HAP-1 (cell line): ENCODE data around the gene FAM124A.
A peak's percentile ranks its signal among the peaks of the same experiment; 100 is the strongest.

Experiments used
- DNase-seq, 2 experiments: peaks; one replicate each; pipeline ENCODE4 v3.0.0-alpha.2; 2016 to 2020; ENCODE audit warnings: low spot score in 2 of 2
- H3K27me3 ChIP-seq: fragments of 250-450 bp; sonication (Bioruptor Pico); 2 replicates; pipeline ENCODE4 v1.5.1; 2020; ENCODE audit warnings: low read depth, mild to moderate bottlenecking, moderate library complexity
- H3K36me3 ChIP-seq: fragments of 250-450 bp; sonication (Bioruptor Pico); replicated peaks from 2 replicates; pipeline ENCODE4 v1.5.1; 2020; ENCODE audit warnings: mild to moderate bottlenecking
- H3K4me1 ChIP-seq: fragments of 250-450 bp; sonication (Bioruptor Pico); 2 replicates; pipeline ENCODE4 v1.5.1; 2020; ENCODE audit warnings: mild to moderate bottlenecking
- H3K4me3 ChIP-seq: fragments of 250-450 bp; sonication (Bioruptor Pico); 2 replicates; pipeline ENCODE4 v1.5.1; 2020; ENCODE audit warnings: mild to moderate bottlenecking, moderate library complexity
- H3K9me3 ChIP-seq: fragments of 250-450 bp; sonication (Bioruptor Pico); 2 replicates; pipeline ENCODE4 v1.5.1; 2020; ENCODE audit warnings: mild to moderate bottlenecking, moderate library complexity
- in situ Hi-C: fragments of 300-500 bp; cut with MboI; formaldehyde crosslinking; loops from 3 replicates; pipeline ENCODE4 v1.14.3; 2020; ENCODE audit warnings: low sequenced_read_pairs, inconsistent platforms, mixed read lengths

Gene FAM124A

GRCh38 chr13:51201886-51202285 lies 20.3 kb upstream of the FAM124A start:
- Histone ChIP-seq H3K4me1 (no peaks in the 10 kb centered on the region), H3K36me3 (no peaks in the 10 kb centered on the region), H3K27me3 (no peaks in the 10 kb centered on the region), H3K4me3 (no peak overlapping the region), H3K9me3 (no peaks in the 10 kb centered on the region)
- no peak for DNase-seq
- in situ Hi-C loops: loop anchor here (25.0 kb wide), 1 partner anchor 1265 kb away; the partner anchor contains the start of gene SPRYD7

GRCh38 chr13:51202477-51203046 lies 19.6 kb upstream of the FAM124A start:
- Histone ChIP-seq H3K36me3 (no peaks in the 10 kb centered on the region), H3K27me3 (no peaks in the 10 kb centered on the region), H3K4me3 (no peak overlapping the region), H3K9me3 (no peaks in the 10 kb centered on the region), H3K4me1 (no peaks in the 10 kb centered on the region)
- DNase-seq: no peak
- in situ Hi-C loops: loop anchor here (25.0 kb wide), 1 partner anchor 1265 kb away; the partner anchor contains the start of gene SPRYD7

GRCh38 chr13:51206584-51206983 lies 15.6 kb upstream of the FAM124A start:
- Histone ChIP-seq H3K9me3 (no peaks in the 10 kb centered on the region), H3K36me3 (no peaks in the 10 kb centered on the region), H3K4me3 (no peak overlapping the region), H3K4me1 (no peaks in the 10 kb centered on the region; the same call in none of the 2 replicates), H3K27me3 (no peaks in the 10 kb centered on the region)
- in situ Hi-C loops: loop anchor here (25.0 kb wide), 1 partner anchor 1269 kb away; the partner anchor contains the start of gene SPRYD7
- no peak for DNase-seq

DNA sequence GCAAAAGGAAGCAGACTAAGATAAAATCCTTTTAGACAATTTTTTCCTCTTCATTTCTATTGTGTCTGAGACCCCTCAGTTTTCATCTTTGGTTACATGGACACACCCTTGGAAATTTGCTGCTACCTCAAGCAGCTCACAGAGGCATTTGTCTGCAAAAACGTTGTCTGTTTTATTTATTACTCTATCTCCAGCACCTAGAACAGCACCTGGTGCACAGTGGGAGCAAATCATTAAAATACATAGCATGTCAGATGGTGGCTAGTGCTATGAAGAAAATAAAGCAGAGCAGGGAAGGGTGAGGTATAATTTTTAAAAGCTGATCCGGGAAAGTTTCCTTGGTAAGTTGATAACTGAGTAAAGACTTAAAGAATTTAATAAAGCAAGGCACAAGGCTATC lies 14.3 kb upstream of the FAM124A start:
- peaks cover 8% of the 10 kb centered on the region for H3K4me1 ChIP-seq
- H3K36me3 ChIP-seq: no peaks in the 10 kb centered on the region
- H3K9me3 ChIP-seq: no peaks in the 10 kb centered on the region
- no peak for DNase-seq
- no peaks in the 10 kb centered on the region for H3K27me3 ChIP-seq
- in situ Hi-C loops: loop anchor here (25.0 kb wide), 1 partner anchor 1271 kb away; the partner anchor contains the start of gene SPRYD7
- no peak overlapping the region for H3K4me3 ChIP-seq

DNA sequence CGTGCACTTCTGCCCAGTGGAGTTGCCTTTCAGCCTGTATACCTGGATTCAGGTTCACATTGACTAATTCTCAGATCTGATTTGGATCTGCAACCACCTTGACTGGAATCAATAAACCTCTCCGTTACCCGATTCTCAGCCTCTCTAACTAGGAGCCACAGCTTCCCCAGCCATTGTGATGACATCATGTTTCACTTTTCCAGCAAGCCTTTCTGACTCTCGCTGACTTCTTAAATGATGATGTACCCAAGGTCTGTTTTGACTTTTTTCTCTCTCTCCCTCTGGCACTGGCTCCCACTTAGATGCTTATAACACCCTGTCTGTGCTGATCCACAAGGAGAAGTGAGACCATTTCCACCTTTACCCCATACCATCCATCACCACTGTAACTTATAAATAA lies 13.5 kb upstream of the FAM124A start:
- in situ Hi-C loops: loop anchor here (25.0 kb wide), 1 partner anchor 1271 kb away; the partner anchor contains the start of gene SPRYD7

DNA sequence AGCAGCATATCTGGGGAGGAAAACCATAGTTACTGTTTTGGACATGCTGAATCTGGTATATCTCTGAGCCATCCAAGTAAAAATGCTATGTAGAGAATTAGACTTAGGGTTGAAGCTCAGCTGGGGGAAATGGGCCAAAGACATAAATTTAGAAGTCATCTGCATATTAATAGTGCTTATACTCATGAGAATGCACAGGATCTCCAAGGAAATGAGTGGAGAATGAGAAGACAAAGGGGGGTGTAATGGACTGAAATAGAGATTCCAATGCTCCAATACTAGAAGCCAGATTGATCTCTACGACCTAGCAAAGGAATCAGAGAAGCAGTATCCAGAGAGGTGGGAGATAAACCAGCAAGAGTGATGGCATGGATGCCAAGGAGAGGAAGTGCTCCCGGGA lies 10.3 kb upstream of the FAM124A start:
- H3K27me3 ChIP-seq: no peaks in the 10 kb centered on the region
- no peaks in the 10 kb centered on the region for H3K36me3 ChIP-seq
- peaks cover 8% of the 10 kb centered on the region for H3K4me1 ChIP-seq
- H3K4me3 ChIP-seq: no peak overlapping the region
- in situ Hi-C loops: loop anchor here (25.0 kb wide), 1 partner anchor 1275 kb away; the partner anchor contains the start of gene SPRYD7
- DNase-seq: peak in 1 of 2 experiments; percentile 60
- H3K9me3 ChIP-seq: no peaks in the 10 kb centered on the region

More for the DNA sequence above, 13.5 kb upstream of the FAM124A start:
- no peak for DNase-seq
- no peak overlapping the region for H3K4me3 ChIP-seq
- no peaks in the 10 kb centered on the region for H3K27me3 ChIP-seq
- H3K4me1 ChIP-seq: peaks cover 8% of the 10 kb centered on the region
- no peaks in the 10 kb centered on the region for H3K36me3 ChIP-seq
- no peaks in the 10 kb centered on the region for H3K9me3 ChIP-seq

GRCh38 chr13:51212758-51213157 lies 9.4 kb upstream of the FAM124A start:
- Histone ChIP-seq H3K9me3 (no peaks in the 10 kb centered on the region), H3K4me3 (no peak overlapping the region), H3K27me3 (no peaks in the 10 kb centered on the region), H3K36me3 (no peaks in the 10 kb centered on the region), H3K4me1 (peaks cover 8% of the 10 kb centered on the region)
- in situ Hi-C loops: loop anchor here (25.0 kb wide), 1 partner anchor 1275 kb away; the partner anchor contains the start of gene SPRYD7
- no peak for DNase-seq

DNA sequence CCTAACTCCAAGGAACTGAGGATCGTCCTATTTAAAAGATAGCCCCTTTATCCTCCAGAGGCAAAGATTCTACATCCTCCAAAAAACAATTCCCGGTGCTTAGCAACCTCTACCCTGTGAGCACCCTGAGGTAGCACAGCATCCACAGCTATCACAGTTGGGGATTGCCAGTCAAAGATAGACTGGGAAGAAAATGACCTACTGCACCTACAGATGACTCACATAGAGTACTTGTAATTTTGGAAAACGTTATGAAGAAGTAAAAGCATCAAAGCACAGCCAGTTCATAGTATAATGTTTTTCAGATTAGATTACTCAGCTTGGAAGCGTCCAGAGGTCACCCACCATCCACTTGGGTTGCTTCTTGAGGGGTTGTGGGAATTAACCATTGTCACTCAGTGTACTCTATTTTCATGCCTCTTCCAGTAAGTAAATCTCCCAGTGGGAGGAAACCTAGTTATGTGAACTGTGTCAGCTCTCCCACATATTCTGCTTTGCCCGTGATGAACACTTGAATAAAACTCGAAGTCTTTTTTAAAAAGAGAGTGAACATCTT lies 8.9 kb upstream of the FAM124A start:
- in situ Hi-C loops: loop anchor here (25.0 kb wide), 1 partner anchor 1276 kb away; the partner anchor contains the start of gene SPRYD7
- no peak overlapping the region for H3K4me3 ChIP-seq
- H3K27me3 ChIP-seq: no peaks in the 10 kb centered on the region
- H3K9me3 ChIP-seq: no peaks in the 10 kb centered on the region
- DNase-seq: no peak
- H3K4me1 ChIP-seq: peaks cover 8% of the 10 kb centered on the region
- H3K36me3 ChIP-seq: no peaks in the 10 kb centered on the region

DNA sequence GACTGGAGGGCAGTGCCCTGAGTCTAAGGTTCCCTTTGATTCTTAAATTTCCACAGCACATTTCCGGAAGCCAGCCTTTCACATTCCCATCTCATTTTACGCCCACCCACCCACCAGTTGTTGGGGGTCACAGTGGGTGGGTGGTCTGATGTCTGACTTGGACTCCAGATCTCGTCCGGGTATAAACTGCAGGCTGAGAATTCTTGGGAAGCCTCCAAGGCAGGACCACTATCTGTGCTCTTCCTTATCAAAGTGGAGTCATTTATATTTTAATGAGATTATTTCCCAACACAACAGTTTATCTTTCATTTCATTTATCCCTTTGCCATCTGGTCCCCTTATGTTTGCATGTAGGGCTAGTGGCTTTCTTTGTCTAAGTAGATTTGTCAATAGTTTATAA lies 3.6 kb upstream of the FAM124A start:
- H3K36me3 ChIP-seq: no peaks in the 10 kb centered on the region
- no peak overlapping the region for H3K4me3 ChIP-seq
- no peak for DNase-seq
- H3K4me1 ChIP-seq: peaks cover 5% of the 10 kb centered on the region
- in situ Hi-C loops: loop anchor here (25.0 kb wide), 1 partner anchor 1281 kb away; the partner anchor contains the start of gene SPRYD7
- no peaks in the 10 kb centered on the region for H3K27me3 ChIP-seq
- no peaks in the 10 kb centered on the region for H3K9me3 ChIP-seq

DNA sequence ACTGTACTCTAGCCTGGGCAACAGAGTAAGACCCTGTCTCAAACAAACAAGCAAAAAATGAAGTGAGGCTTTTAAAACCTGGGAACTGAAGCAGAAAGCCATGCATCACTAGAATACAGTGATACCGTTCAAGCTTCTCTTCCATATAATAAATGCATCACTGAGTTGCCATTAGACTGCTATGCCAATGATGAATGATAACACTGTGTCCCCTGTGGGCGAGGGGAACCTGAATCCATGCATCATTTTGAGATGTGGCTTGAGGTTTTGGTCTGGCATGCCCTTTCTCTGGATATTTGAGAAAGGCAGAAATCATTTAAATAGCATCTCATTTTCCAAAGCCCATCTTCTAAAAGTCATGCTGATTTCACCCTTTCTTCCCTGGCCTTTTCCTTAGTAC lies 1.5 kb upstream of the FAM124A start:
- no peaks in the 10 kb centered on the region for H3K9me3 ChIP-seq
- no peaks in the 10 kb centered on the region for H3K27me3 ChIP-seq

GRCh38 chr13:51221108-51221507 lies 1.1 kb upstream of the FAM124A start:
- Histone ChIP-seq H3K4me3 (no peak overlapping the region), H3K9me3 (no peaks in the 10 kb centered on the region), H3K36me3 (peaks cover 12% of the 10 kb centered on the region), H3K27me3 (no peaks in the 10 kb centered on the region), H3K4me1 (peaks cover 18% of the 10 kb centered on the region)
- in situ Hi-C loops: loop anchor here (5.0 to 25.0 kb wide), 2 partner anchors 51 to 1284 kb away; partner anchors contain the start of gene SPRYD7
- DNase-seq: no peak

More for the DNA sequence above, 1.5 kb upstream of the FAM124A start:
- no peak overlapping the region for H3K4me3 ChIP-seq
- peaks cover 18% of the 10 kb centered on the region for H3K4me1 ChIP-seq
- in situ Hi-C loops: loop anchor here (5.0 to 25.0 kb wide), 2 partner anchors 52 to 1283 kb away; partner anchors contain the start of gene SPRYD7
- no peak for DNase-seq
- peaks cover 12% of the 10 kb centered on the region for H3K36me3 ChIP-seq

DNA sequence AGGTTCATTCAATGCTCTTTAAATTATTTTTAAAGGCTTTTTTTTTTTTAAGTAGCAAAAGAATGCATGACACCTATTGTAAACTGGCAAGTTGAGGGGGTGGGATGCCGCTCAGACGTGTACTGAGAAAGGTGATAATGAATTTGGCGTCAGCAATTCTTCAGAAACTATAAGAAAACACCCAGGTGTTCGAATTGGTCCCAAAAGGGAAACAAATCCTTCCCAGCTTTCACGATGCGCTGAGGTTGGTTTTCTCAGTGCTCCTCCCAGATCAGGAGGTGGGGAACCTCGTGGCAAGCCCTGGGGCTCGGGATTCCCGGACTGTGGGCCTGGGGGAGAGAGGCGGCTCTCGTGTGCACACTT lies 543 bp upstream of the FAM124A start:
- H3K27me3 ChIP-seq: no peaks in the 10 kb centered on the region
- peak overlapping the region; percentile 41 for H3K4me3 ChIP-seq
- H3K4me1 ChIP-seq: peaks cover 18% of the 10 kb centered on the region
- no peaks in the 10 kb centered on the region for H3K9me3 ChIP-seq
- in situ Hi-C loops: loop anchor here (5.0 to 25.0 kb wide), 2 partner anchors 51 to 1284 kb away; partner anchors contain the start of gene SPRYD7
- DNase-seq: no peak
- peaks cover 17% of the 10 kb centered on the region for H3K36me3 ChIP-seq

DNA sequence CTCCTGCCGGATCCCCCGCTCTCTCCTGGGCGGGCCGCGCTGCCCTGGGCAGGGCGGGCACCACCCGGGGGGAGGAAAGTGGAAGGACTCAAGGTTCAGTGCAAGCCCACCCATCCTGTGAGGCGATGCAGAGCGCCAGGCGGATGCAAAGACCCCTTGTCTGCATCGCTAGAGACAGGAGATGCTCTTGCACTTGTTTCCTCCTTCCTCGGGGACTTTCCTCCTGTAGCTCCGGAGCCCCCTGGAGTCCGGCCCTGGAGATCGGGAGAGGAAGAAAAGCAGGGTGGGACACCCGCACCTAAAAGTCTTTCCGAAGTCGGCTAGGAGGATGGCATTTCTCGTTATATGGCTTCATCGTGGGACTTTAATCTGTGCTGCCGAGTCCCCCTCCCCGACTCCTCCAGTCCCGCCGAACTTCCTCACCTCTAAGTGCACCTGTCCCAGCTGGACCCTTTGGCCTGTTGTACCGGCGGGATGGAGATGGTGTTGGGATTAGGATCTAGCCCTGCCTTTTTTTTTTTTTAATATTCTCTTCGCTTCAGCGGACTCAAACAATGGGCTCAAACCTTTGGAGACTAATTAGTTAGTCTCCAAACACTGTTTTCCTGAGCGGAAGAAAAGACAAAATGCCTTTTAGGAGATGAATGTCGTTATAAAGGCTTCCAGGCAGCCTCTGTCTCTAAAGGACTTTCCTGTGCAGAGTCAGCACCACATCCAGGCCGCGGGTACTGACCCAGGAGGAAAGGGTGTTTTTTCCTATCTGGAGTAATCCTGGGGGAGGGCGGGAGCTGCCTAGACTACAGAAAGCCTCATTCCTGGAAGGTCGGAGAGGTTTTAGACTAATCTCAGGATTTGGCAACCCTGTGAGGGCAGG lies 725 bp downstream of the FAM124A start:
- peak overlapping the region; percentile 78 for H3K4me3 ChIP-seq
- H3K9me3 ChIP-seq: no peaks in the 10 kb centered on the region
- H3K4me1 ChIP-seq: peaks cover 18% of the 10 kb centered on the region
- peaks cover 19% of the 10 kb centered on the region for H3K36me3 ChIP-seq
- DNase-seq: peak; percentile 59 to 75
- in situ Hi-C loops: loop anchor here (5.0 to 25.0 kb wide), 2 partner anchors 49 to 1286 kb away; partner anchors contain the start of gene SPRYD7
- no peaks in the 10 kb centered on the region for H3K27me3 ChIP-seq
